Psoas muscle (tissue), 8 donors: ENCODE data around the gene RPL10. TPM values are rescaled to one million over a fixed set of nuclear protein-coding genes. Genes with fewer than 3 reads are reported as not detected.

Source experiments
- ATAC-seq, 4 donors: fragments of 200-7000 bp; cut with Tn5 transposase; one replicate each; pipeline ENCODE4 v1.9.1; 2020; ENCODE audit warnings: moderate library complexity in 3 of 4, mild to moderate bottlenecking in 2 of 4
- DNase-seq, 2 donors: peaks; one replicate each; pipeline ENCODE4 v3.0.0-alpha.2; 2020
- H3K27ac ChIP-seq: fragments of 200-600 bp; one replicate; pipeline ENCODE4 v1.8.0; 2022
- H3K27me3 ChIP-seq, 3 donors: fragments of 200-600 bp in 1 of 3; one replicate each; pipeline versions ENCODE4 v1.6.1 to v1.8.0; 2013 to 2022; ENCODE audit warnings: low read length in 2 of 3, mild to moderate bottlenecking in 2 of 3, moderate library complexity in 1 of 3; ENCODE audit not compliant: insufficient read depth in 3 of 3
- H3K36me3 ChIP-seq, 2 donors: fragments of 200-600 bp in 1 of 2; one replicate each; pipeline versions ENCODE4 v1.6.1 to v1.8.0; 2013 to 2022; ENCODE audit warnings: low read depth in 1 of 2, mild to moderate bottlenecking in 1 of 2, moderate library complexity in 1 of 2; ENCODE audit not compliant: insufficient read depth in 1 of 2
- H3K4me1 ChIP-seq: fragments of 200-600 bp; one replicate; pipeline ENCODE4 v1.8.0; 2022
- H3K4me3 ChIP-seq: fragments of 200-600 bp; one replicate; pipeline ENCODE4 v1.8.0; 2022; ENCODE audit warnings: mild to moderate bottlenecking
- H3K9me3 ChIP-seq: fragments of 200-600 bp; one replicate; pipeline ENCODE4 v1.8.0; 2022
- CTCF ChIP-seq: fragments of 200-600 bp; IDR thresholded peaks from one replicate; pipeline ENCODE4 v1.8.0; 2022; ENCODE audit warnings: antibody characterized with exemption
- WGBS, 3 donors: extraction: QIAGEN DNeasy Blood & Tissue Kit; methylation state at CpG; one replicate each; pipeline versions ENCODE4 v1.1.6 to v1.1.7; 2013; 5-methylcytosine and 5-hydroxymethylcytosine counted together
- intact Hi-C, 2 donors: fragments of 100-400 bp; cut with DNase I; formaldehyde crosslinking; loops; one replicate each; pipeline versions ENCODE4 v1.11.0 to v1.14.2; 2022
- polyA plus RNA-seq, 3 donors: library from polyadenylated mRNA; stranded (reverse); fragments of 200-250 nt; gene quantifications; one replicate each; pipeline ENCODE4 v1.2.3, GENCODE V29; 2013
- total RNA-seq, 4 donors: library from RNA; stranded (reverse); fragmentation: NEBNext Ultra II Directional in 2 of 4; extraction: Animal tissue kit (Norgen Biotek cat#: 25700) in 2 of 4; gene quantifications; one replicate each; pipeline versions ENCODE4 v1.2.1 to v1.2.4, GENCODE V29; 2021 to 2023
- donor health status: healthy with polysubstance abuse.
- donor health status: DM: no; HTN: no; CAD: no; lungs with moderate emphysema.
- donor health status: Bipolar disorder and iron deficiency.
- donor health status: healthy.
- donor health status: DM: yes; HTN: yes; CAD: no.
- donor health status: DM: no; HTN: no; CAD: no.
- donor health status: DM: no; HTN: no; CAD: no.
- donor health status: DM: yes; HTN: yes; CAD: no.

RPL10 gene
- total and polyA plus RNA-seq, 7 donors: 1,403 to 5,433 (median 2,633) TPM

- no peak for DNase-seq
- no peak for TF ChIP-seq CTCF
- Histone ChIP-seq H3K27me3 (no peaks in the 10 kb centered on the region), H3K4me3 (no peak overlapping the region), H3K4me1 (no peaks in the 10 kb centered on the region), H3K27ac (no peak overlapping the region), H3K36me3 (peaks cover 0 to 13% of the 10 kb centered on the region in 2 donors), H3K9me3 (no peaks in the 10 kb centered on the region)
- intact Hi-C loops: no loop called here
- WGBS, 3 donors: 75 to 98% (median 94%) methylated on average over 4 to 7 of the region's 7 CpGs
- no peak for ATAC-seq
Measured at GRCh38 chrX:154434394-154435168, 36.4 kb downstream of the RPL10 start.

DNA sequence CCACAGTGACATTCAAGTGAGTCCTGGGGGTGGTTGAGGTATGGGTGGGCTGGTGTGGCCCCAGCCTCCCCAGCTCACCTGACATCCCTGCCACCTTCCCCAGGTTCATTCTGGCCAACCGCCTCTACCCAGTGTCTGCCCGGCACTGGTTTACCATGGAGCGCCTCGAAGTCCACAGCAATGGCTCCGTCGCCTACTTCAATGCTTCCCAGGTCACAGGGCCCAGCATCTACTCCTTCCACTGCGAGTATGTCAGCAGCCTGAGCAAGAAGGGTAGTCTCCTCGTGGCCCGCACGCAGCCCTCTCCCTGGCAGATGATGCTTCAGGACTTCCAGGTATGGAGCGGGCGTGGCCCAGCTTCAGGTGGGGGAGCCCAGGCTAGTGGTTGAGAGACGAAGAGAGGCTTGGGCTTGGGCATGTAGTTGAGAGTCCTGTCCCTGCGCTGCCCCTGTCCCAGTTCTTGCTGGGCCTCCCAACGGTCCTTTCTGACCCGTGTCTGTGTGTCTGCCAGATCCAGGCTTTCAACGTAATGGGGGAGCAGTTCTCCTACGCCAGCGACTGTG, 37.1 kb downstream of the RPL10 start:
- 91 to 93% (median 93%) methylated on average over 18 to 19 of the region's 19 CpGs for WGBS, 3 donors
- ATAC-seq (no peak), DNase-seq (no peak)
- Histone ChIP-seq H3K4me1 (no peaks in the 10 kb centered on the region), H3K27me3 (no peaks in the 10 kb centered on the region), H3K9me3 (no peaks in the 10 kb centered on the region), H3K36me3 (peaks cover 0 to 14% of the 10 kb centered on the region in 2 donors), H3K27ac (no peak overlapping the region), H3K4me3 (no peak overlapping the region)
- TF ChIP-seq CTCF: no peak
- intact Hi-C loops: no loop called here

DNA sequence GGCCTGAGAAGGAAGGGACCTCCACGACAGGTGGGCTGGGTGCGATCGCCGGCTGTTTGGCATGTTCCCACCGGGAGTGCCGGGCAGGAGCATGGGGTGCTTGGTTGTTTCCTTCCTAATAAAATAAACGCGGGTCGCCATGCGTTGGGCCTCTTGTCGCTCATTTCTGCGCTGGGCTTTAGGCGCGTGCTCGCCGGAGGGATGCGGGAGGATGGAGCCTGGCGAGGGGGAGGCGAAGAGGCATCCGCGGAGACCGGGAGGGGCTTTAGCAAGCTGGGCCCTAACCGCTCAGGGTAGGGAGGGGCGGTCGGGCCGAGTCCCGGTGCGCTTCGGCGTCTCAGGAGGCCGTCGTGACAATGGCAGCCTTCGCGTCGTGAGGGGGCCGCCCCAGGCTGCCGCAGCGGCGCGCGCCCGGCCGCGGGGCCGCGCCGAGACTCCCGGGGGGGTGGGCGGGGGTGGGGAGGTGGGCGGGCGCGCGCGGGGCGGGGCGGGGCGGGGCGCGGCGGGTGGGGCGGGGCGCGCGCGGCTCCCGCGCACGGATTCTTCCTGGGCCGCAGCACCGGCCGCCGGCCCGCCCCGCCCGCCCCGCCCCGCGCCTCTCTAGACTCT, 38.3 kb downstream of the RPL10 start:
- peak overlapping the region; percentile 84 for H3K27ac ChIP-seq
- H3K27me3 ChIP-seq: no peaks in the 10 kb centered on the region
- H3K9me3 ChIP-seq: no peaks in the 10 kb centered on the region
- TF ChIP-seq CTCF: no peak
- peak overlapping the region; percentile 79 for H3K4me3 ChIP-seq
- ATAC-seq (peak; percentile 32 to 70 (median 46)), DNase-seq (no peak)
- intact Hi-C loops: no loop called here
- peaks cover 2 to 26% of the 10 kb centered on the region in 2 donors for H3K36me3 ChIP-seq
- no peaks in the 10 kb centered on the region for H3K4me1 ChIP-seq
- whole genome bisulfite sequencing, 3 donors: 1 to 32% (median 25%) methylated on average over 9 to 40 of the region's 78 CpGs

GRCh38 chrX:154436983-154437752, 39.0 kb downstream of the RPL10 start, which contains the start of gene GDI1:
Gene GDI1, plus strand, starts transcription at chrX:154437154. Its CDS starts 101 bp downstream, at chrX:154437255.
- ATAC-seq: peak; percentile 53 to 85 (median 71)
- H3K36me3 ChIP-seq: peaks cover 2 to 33% of the 10 kb centered on the region in 2 donors
- 0 to 29% (median 1%) methylated on average over 4 to 67 of the region's 93 CpGs for WGBS, 3 donors
- H3K27me3 ChIP-seq: no peaks in the 10 kb centered on the region
- peak within 1 kb of the TSS; percentile 84 for H3K27ac ChIP-seq
- no peak for TF ChIP-seq CTCF
- no peaks in the 10 kb centered on the region for H3K9me3 ChIP-seq
- intact Hi-C loops: no loop called here
- no peaks in the 10 kb centered on the region for H3K4me1 ChIP-seq
- peak within 1 kb of the TSS; percentile 79 for H3K4me3 ChIP-seq
- DNase-seq: peak; percentile 67 to 84
